ENCODE data around the gene CCR5.

The CCR5 gene

GRCh38 chr3:46409739-46410489 is 39.2 kb downstream of the CCR5 start:
- no peak for DNase-seq

- DNase-seq, result no peak
Measured at GRCh38 chr3:46410669-46411068, 39.9 kb downstream of the CCR5 start.

- no peak for DNase-seq
Measured at GRCh38 chr3:46411271-46411670, 40.5 kb downstream of the CCR5 start.

GRCh38 chr3:46412786-46413298 is 42.1 kb downstream of the CCR5 start:
- no peak for DNase-seq

GRCh38 chr3:46413951-46414350 is 43.2 kb downstream of the CCR5 start:
- no peak for DNase-seq

GRCh38 chr3:46414739-46415138 is 44.0 kb downstream of the CCR5 start:
- DNase-seq, result no peak

GRCh38 chr3:46416125-46416810 is 45.5 kb downstream of the CCR5 start:
- no peak for DNase-seq

- no peak for DNase-seq
Measured at GRCh38 chr3:46416811-46417510, 46.2 kb downstream of the CCR5 start.

- DNase-seq, result no peak
Measured at GRCh38 chr3:46417841-46418611, 47.3 kb downstream of the CCR5 start.

- no peak for DNase-seq
Measured at GRCh38 chr3:46419816-46420215, 49.1 kb downstream of the CCR5 start.

GRCh38 chr3:46420931-46421330 is 50.2 kb downstream of the CCR5 start:
- no peak for DNase-seq

GRCh38 chr3:46422617-46423016 is 51.9 kb downstream of the CCR5 start:
- DNase-seq, result no peak

- DNase-seq, result no peak
Measured at GRCh38 chr3:46423588-46423987, 52.8 kb downstream of the CCR5 start.
